GM10266 (cell line): ENCODE results near the gene AAMP.
A peak's percentile ranks its signal among the peaks of the same experiment; 100 is the strongest.

Experiments used
- DNase-seq: peaks from one replicate; pipeline ENCODE4 v3.0.0; 2012; ENCODE audit errors: extremely low spot score
- TF ChIP-seq, protein P1 (sequence below): IDR thresholded peaks from 2 replicates; pipeline ENCODE4 v1.5.1; 2012; ENCODE audit warnings: mild to moderate bottlenecking, low read depth; ENCODE audit not compliant: control insufficient read depth, insufficient read depth; ENCODE audit errors: missing control alignments

The AAMP gene

GRCh38 chr2:218226903-218227302 lies 43.0 kb downstream of the AAMP start:
- TF ChIP-seq, protein P1, sequence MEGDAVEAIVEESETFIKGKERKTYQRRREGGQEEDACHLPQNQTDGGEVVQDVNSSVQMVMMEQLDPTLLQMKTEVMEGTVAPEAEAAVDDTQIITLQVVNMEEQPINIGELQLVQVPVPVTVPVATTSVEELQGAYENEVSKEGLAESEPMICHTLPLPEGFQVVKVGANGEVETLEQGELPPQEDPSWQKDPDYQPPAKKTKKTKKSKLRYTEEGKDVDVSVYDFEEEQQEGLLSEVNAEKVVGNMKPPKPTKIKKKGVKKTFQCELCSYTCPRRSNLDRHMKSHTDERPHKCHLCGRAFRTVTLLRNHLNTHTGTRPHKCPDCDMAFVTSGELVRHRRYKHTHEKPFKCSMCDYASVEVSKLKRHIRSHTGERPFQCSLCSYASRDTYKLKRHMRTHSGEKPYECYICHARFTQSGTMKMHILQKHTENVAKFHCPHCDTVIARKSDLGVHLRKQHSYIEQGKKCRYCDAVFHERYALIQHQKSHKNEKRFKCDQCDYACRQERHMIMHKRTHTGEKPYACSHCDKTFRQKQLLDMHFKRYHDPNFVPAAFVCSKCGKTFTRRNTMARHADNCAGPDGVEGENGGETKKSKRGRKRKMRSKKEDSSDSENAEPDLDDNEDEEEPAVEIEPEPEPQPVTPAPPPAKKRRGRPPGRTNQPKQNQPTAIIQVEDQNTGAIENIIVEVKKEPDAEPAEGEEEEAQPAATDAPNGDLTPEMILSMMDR: no peak
- DNase-seq: no peak

- no peak for DNase-seq
- TF ChIP-seq, protein P1: no peak
These were observed 45.8 kb downstream of the AAMP start for GRCh38 chr2:218224186-218224585.

DNA sequence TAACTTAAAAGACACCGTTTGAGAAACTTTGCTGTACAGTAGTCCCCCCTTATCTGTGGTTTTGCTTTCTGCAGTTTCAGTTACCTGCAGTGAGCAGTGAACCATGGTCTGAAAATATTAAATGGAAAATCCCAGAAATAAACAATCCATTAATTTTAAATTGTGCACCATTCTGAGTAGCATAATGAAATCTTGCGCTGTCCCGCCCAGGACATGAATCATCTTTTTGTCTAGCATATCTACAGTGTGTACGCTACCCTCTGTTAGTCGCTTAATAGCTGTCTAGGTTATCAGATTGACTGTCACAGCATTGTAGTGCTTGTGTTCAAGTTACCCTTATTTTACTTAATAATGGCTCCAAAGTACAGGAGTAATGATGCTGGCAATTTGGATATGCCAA lies 46.9 kb downstream of the AAMP start:
- no peak for DNase-seq
- TF ChIP-seq, protein P1: no peak

DNA sequence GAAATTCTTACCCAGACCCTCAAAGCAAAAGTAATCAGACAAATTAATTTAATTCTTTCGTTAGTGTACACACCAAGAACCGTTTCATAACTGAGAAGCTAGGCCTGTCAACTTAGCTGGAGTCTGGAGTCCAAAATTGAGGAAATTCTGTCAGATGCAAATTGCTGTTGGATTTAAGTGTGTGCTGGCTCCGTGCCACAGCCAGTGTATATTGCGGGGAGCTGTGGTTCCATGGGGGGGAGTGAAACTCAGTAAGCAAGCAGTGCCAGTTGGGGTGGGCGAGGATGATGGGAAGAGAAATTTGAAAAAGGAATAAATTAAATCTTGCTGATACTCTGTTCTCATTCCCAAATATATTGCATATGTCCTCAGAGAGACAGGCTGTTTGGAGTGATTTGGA lies 48.9 kb downstream of the AAMP start:
- DNase-seq: no peak
- TF ChIP-seq, protein P1: no peak

GRCh38 chr2:218219934-218220333 lies 50.0 kb downstream of the AAMP start:
- no peak for DNase-seq
- TF ChIP-seq, protein P1: no peak

DNA sequence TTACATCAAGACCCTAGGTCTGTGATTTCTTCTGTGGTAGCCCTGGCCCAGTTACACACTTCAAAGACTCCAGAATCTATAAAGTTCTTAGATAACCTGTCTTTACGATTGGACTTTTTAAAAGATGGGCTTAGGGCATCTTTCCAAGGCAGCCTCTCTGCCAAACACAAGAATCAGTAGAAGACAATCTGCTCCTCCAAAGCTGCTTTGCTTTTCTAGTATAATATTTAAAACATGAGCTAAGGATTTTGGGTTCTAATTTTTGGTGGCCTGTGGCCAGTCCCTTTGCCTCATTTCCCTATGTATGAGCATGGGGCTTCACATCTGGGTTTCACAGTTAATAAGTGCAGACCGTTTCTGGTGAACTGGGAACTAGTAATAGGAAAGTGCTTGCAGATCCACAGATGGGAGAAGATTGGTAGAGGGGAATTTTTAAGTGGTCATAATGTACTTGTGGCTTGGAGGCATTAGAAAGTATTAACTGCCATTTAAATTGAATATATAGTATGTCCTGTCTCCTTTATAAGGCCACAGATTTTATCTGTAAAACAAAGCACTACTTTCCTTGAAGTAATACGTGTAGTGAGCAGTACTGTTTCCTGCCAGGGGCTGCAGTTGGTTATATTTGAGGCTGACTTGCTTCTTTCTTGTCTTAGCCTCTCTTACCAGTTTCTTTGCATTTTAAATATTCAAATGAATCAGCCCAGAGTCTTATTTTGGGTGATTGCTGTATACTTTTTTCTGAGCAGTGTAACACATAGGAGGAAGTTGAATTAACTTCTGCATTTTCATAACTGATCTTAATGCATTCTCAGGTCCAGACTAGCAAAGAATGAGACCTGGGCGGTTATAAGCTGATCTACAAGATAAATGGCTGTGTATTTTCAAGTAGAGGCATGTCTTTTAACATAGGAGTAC lies 51.4 kb downstream of the AAMP start:
- TF ChIP-seq, protein P1: no peak
- DNase-seq: peak; percentile 66

DNA sequence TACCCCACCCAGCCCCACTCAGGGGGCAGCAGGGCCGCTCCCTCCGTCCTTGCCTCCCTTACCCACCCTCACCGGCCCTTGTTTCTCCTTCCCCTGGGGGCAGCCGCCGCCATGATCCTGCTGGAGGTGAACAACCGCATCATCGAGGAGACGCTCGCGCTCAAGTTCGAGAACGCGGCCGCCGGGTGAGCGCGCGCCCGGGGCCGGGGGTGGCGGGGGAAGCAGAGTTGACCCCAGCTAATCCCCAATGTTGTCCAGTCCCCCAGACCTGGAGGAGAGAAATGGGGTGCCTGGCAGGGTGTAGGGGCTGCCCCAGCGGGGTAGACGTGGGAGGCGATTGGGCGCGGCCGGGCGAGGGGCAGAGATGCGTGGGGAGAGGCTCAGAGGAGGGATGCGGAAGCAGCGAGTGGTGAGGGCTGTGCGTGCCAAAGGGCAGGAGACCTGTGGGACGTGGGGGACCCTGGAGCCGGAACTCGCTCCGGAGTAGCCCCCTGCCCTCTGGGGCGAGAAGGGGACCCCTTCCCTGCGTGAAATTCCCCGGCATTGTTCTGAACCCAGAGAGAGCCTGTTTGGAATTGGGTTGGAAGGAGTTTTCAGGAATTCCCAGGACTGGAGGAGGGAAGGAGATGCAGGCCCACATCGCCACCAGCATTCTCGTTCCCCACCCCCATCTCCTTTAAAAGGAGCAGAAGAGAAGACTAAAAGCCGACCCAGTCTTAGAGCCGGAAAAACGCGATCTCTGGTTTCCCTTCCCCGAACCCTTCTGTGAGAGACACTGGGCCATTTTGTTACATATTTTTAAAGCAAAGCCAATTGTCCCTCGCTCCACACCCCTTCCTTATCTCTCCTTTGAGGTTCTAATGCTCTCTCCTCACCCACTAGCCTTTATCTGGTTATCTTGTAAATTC lies 52.3 kb downstream of the AAMP start:
- TF ChIP-seq, protein P1: no peak
- peak; percentile 68 for DNase-seq
